H9 (cell line): ENCODE measurements around the gene ADI1. TPM values are rescaled to one million over a fixed set of nuclear protein-coding genes. Genes with fewer than 3 reads are reported as not detected.

Source experiments
- DNase-seq: peaks from one replicate; pipeline ENCODE4 v3.0.0-alpha.2; 2017
- H2AFZ ChIP-seq: one replicate; pipeline ENCODE4 v1.6.1; 2013; ENCODE audit warnings: mild to moderate bottlenecking, low read length, control low read depth, moderate library complexity
- H2AK5ac ChIP-seq: 2 replicates; pipeline ENCODE4 v1.6.1; 2013; ENCODE audit warnings: low read length, control low read depth, mixed read lengths; ENCODE audit not compliant: insufficient read length
- H2BK120ac ChIP-seq: one replicate; pipeline ENCODE4 v1.6.1; 2013; ENCODE audit warnings: low read depth, mild to moderate bottlenecking, low read length, control low read depth, inconsistent platforms; ENCODE audit not compliant: poor library complexity, severe bottlenecking
- H2BK12ac ChIP-seq: 2 replicates; pipeline ENCODE4 v1.6.1; 2013; ENCODE audit warnings: low read length, control low read depth, mixed read lengths, low read depth; ENCODE audit not compliant: insufficient read length
- H2BK15ac ChIP-seq: 2 replicates; pipeline ENCODE4 v1.6.1; 2013; ENCODE audit warnings: low read depth, low read length, control low read depth
- H2BK20ac ChIP-seq: one replicate; pipeline ENCODE4 v1.6.1; 2013; ENCODE audit warnings: low read depth, mild to moderate bottlenecking, low read length, control low read depth, inconsistent platforms; ENCODE audit not compliant: poor library complexity, severe bottlenecking
- H2BK5ac ChIP-seq: 2 replicates; pipeline ENCODE4 v1.6.1; 2013; ENCODE audit warnings: low read length, control low read depth, mixed read lengths; ENCODE audit not compliant: insufficient read length
- H3K14ac ChIP-seq: 2 replicates; pipeline ENCODE4 v1.6.1; 2013; ENCODE audit warnings: low read length, control low read depth; ENCODE audit not compliant: insufficient read depth
- H3K18ac ChIP-seq: 2 replicates; pipeline ENCODE4 v1.6.1; 2013; ENCODE audit warnings: low read depth, mild to moderate bottlenecking, mixed read lengths, low read length, control low read depth; ENCODE audit not compliant: insufficient read length
- H3K23ac ChIP-seq: 2 replicates; pipeline ENCODE4 v1.6.1; 2013; ENCODE audit warnings: low read length, control low read depth, mixed read lengths, low read depth; ENCODE audit not compliant: insufficient read length
- H3K23me2 ChIP-seq: 2 replicates; pipeline ENCODE4 v1.6.1; 2013; ENCODE audit warnings: low read depth, mild to moderate bottlenecking, mixed read lengths, low read length, control low read depth; ENCODE audit not compliant: insufficient read length, poor library complexity, severe bottlenecking
- H3K27ac ChIP-seq: 2 replicates; pipeline ENCODE4 v1.5.1; 2013; ENCODE audit warnings: low read length, control low read depth, mixed read lengths, low read depth; ENCODE audit not compliant: insufficient read length
- H3K27me3 ChIP-seq: 2 replicates; pipeline ENCODE4 v1.6.1; 2013; ENCODE audit warnings: low read length, control low read depth, inconsistent platforms; ENCODE audit not compliant: insufficient read depth
- H3K4ac ChIP-seq: 2 replicates; pipeline ENCODE4 v1.6.1; 2013; ENCODE audit warnings: low read depth, mild to moderate bottlenecking, control low read depth, inconsistent platforms, low read length, moderate library complexity
- H3K4me1 ChIP-seq: 2 replicates; pipeline ENCODE4 v1.6.1; 2013; ENCODE audit warnings: low read length, control low read depth, inconsistent platforms; ENCODE audit not compliant: insufficient read depth
- H3K4me2 ChIP-seq: 2 replicates; pipeline ENCODE4 v1.6.1; 2013; ENCODE audit warnings: low read length, control low read depth, mixed read lengths; ENCODE audit not compliant: insufficient read length, insufficient read depth
- H3K56ac ChIP-seq: 2 replicates; pipeline ENCODE4 v1.6.1; 2013; ENCODE audit warnings: low read depth, mild to moderate bottlenecking, mixed read lengths, low read length, control low read depth; ENCODE audit not compliant: insufficient read length
- H3K79me1 ChIP-seq: 2 replicates; pipeline ENCODE4 v1.6.1; 2013; ENCODE audit warnings: low read depth, mild to moderate bottlenecking, moderate library complexity, low read length, control low read depth, inconsistent platforms; ENCODE audit not compliant: insufficient read depth, poor library complexity, severe bottlenecking
- H3K79me2 ChIP-seq: 2 replicates; pipeline ENCODE4 v1.6.1; 2013; ENCODE audit warnings: low read length, control low read depth, inconsistent platforms; ENCODE audit not compliant: insufficient read depth
- H3K9ac ChIP-seq: 2 replicates; pipeline ENCODE4 v1.6.1; 2013; ENCODE audit warnings: low read length, control low read depth, mixed read lengths; ENCODE audit not compliant: insufficient read length; ENCODE audit errors: extremely low read depth
- H3K9me3 ChIP-seq: one replicate; pipeline ENCODE4 v1.6.1; 2013; ENCODE audit warnings: low read depth, low read length, inconsistent platforms; ENCODE audit not compliant: control insufficient read depth
- H3T11ph ChIP-seq: one replicate; pipeline ENCODE4 v1.6.1; 2013; ENCODE audit warnings: mild to moderate bottlenecking, low read length, control low read depth, inconsistent platforms
- H4K20me1 ChIP-seq: one replicate; pipeline ENCODE4 v1.6.1; 2013; ENCODE audit not compliant: control insufficient read depth, insufficient read length, insufficient read depth
- H4K5ac ChIP-seq: 2 replicates; pipeline ENCODE4 v1.6.1; 2013; ENCODE audit warnings: low read depth, mild to moderate bottlenecking, mixed read lengths, low read length, control low read depth; ENCODE audit not compliant: insufficient read length
- H4K8ac ChIP-seq: replicated peaks from 2 replicates; pipeline ENCODE4 v1.6.1; 2013; ENCODE audit warnings: low read length, control low read depth, mixed read lengths, low read depth; ENCODE audit not compliant: insufficient read length
- H4K91ac ChIP-seq: 2 replicates; pipeline ENCODE4 v1.6.1; 2013; ENCODE audit warnings: low read depth, mild to moderate bottlenecking, moderate library complexity, mixed read lengths, low read length, control low read depth; ENCODE audit not compliant: insufficient read length
- H3K27ac Mint-ChIP-seq, 3 experiments: 2 replicates in 2 of 3; 3 replicates in 1 of 3; pipeline ENCODE4 v1.8.0; 2020 to 2021; ENCODE audit warnings: mixed read lengths in 3 of 3, mild to moderate bottlenecking in 1 of 3, moderate library complexity in 1 of 3
- H3K27me3 Mint-ChIP-seq: 2 replicates; pipeline ENCODE4 v1.8.0; 2021; ENCODE audit warnings: low read depth, mild to moderate bottlenecking, moderate library complexity, mixed read lengths
- H3K36me3 Mint-ChIP-seq, 3 experiments: 2 replicates in 2 of 3; 3 replicates in 1 of 3; pipeline ENCODE4 v1.8.0; 2020 to 2021; ENCODE audit warnings: low read depth in 3 of 3, mixed read lengths in 3 of 3; ENCODE audit not compliant: insufficient read depth in 1 of 3
- H3K4me1 Mint-ChIP-seq, 2 experiments: 2 replicates each; pipeline ENCODE4 v1.8.0; 2020; ENCODE audit warnings: mixed read lengths in 2 of 2
- H3K4me3 Mint-ChIP-seq, 2 experiments: 2 replicates in 1 of 2; 3 replicates in 1 of 2; pipeline ENCODE4 v1.8.0; 2020 to 2021; ENCODE audit warnings: mild to moderate bottlenecking in 2 of 2, mixed read lengths in 2 of 2, moderate library complexity in 1 of 2
- H3K9me3 Mint-ChIP-seq, 2 experiments: 2 replicates in 1 of 2; 3 replicates in 1 of 2; pipeline ENCODE4 v1.8.0; 2020; ENCODE audit warnings: mild to moderate bottlenecking in 2 of 2, mixed read lengths in 2 of 2, moderate library complexity in 1 of 2
- WGBS: extraction: QIAGEN DNeasy Blood & Tissue Kit; methylation state at CpG from one replicate; pipeline ENCODE4 v1.1.7; 2013; ENCODE audit warnings: missing lambda C conversion rate, low lambda C conversion rate, mixed read lengths; ENCODE audit not compliant: insufficient read length; ENCODE audit errors: extremely low coverage; 5-methylcytosine and 5-hydroxymethylcytosine counted together
- total RNA-seq: library from RNA; stranded (reverse); gene quantifications from 2 replicates; pipeline ENCODE4 v1.2.1, GENCODE V29; 2021
- TF ChIP-seq, protein P1 (sequence below): fragments of 200-600 bp; sonication (generic); conservative IDR thresholded peaks from 3 replicates; pipeline ENCODE4 v1.8.0; 2021; ENCODE audit warnings: antibody characterized with exemption, mild to moderate bottlenecking

Gene ADI1
- total RNA-seq, 1 experiment from 2014 or later = 23.4 TPM

DNA sequence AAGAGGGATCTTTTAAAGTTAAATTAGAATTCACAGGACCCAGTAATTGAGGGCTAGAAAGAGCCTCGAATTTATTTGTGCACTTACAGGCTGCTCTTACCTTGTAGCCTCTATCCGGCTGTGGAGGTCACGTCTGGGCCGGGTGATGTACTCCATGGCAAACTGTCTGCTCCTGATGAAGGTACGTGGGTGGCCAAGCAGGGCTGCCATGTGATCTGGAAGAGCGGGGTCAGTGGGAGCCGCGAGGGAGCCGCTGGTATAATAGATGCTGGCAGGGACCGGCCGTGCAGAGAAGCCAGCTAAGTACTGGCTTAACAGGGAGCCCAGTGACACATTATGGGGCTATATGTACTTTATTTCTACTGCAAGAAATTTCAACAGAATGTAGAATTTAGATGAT lies 59.2 kb downstream of the ADI1 start:
- H2BK20ac ChIP-seq = no peak overlapping the region
- no peak overlapping the region for H2BK15ac ChIP-seq
- Mint-ChIP-seq H3K36me3 (peaks cover 11 to 28% (median 24%) of the 10 kb centered on the region in 3 experiments; a peak in 6 of 7 replicates), H3K27ac (no peak overlapping the region), H3K9me3 (no peaks in the 10 kb centered on the region), H3K27me3 (no peaks in the 10 kb centered on the region), H3K4me3 (no peak overlapping the region), H3K4me1 (peaks cover 18 to 31% of the 10 kb centered on the region in 2 experiments)
- no peaks in the 10 kb centered on the region for H3K79me2 ChIP-seq
- no peak overlapping the region for H3K18ac ChIP-seq
- H3K79me1 ChIP-seq = no peaks in the 10 kb centered on the region
- no peaks in the 10 kb centered on the region for H3K9me3 ChIP-seq
- H3K4ac ChIP-seq = no peak overlapping the region
- no peak overlapping the region for H4K91ac ChIP-seq
- peak; percentile 18 for DNase-seq
- no peak overlapping the region for H4K8ac ChIP-seq
- no peak overlapping the region for H2BK12ac ChIP-seq
- no peaks in the 10 kb centered on the region for H3K27me3 ChIP-seq
- no peak overlapping the region for H3K56ac ChIP-seq
- no peak overlapping the region for H3T11ph ChIP-seq
- no CpG with 5 or more reads among the region's 11 CpGs for WGBS
- no peak overlapping the region for H4K5ac ChIP-seq
- no peak overlapping the region for H3K23ac ChIP-seq
- no peak overlapping the region for H3K9ac ChIP-seq
- H3K27ac ChIP-seq = no peak overlapping the region
- no peaks in the 10 kb centered on the region for H4K20me1 ChIP-seq
- no peak overlapping the region for H2AFZ ChIP-seq
- H3K23me2 ChIP-seq = no peaks in the 10 kb centered on the region
- H3K14ac ChIP-seq = no peak overlapping the region
- H2BK120ac ChIP-seq = no peak overlapping the region
- no peak overlapping the region for H2AK5ac ChIP-seq
- no peak overlapping the region for H3K4me2 ChIP-seq
- no peak overlapping the region for H2BK5ac ChIP-seq
- TF ChIP-seq, protein P1, sequence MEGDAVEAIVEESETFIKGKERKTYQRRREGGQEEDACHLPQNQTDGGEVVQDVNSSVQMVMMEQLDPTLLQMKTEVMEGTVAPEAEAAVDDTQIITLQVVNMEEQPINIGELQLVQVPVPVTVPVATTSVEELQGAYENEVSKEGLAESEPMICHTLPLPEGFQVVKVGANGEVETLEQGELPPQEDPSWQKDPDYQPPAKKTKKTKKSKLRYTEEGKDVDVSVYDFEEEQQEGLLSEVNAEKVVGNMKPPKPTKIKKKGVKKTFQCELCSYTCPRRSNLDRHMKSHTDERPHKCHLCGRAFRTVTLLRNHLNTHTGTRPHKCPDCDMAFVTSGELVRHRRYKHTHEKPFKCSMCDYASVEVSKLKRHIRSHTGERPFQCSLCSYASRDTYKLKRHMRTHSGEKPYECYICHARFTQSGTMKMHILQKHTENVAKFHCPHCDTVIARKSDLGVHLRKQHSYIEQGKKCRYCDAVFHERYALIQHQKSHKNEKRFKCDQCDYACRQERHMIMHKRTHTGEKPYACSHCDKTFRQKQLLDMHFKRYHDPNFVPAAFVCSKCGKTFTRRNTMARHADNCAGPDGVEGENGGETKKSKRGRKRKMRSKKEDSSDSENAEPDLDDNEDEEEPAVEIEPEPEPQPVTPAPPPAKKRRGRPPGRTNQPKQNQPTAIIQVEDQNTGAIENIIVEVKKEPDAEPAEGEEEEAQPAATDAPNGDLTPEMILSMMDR = no peak
- H3K4me1 ChIP-seq = no peaks in the 10 kb centered on the region
